ENCODE results near the gene SPSB1. TPM values are rescaled to one million over a fixed set of nuclear protein-coding genes. Genes with fewer than 3 reads are reported as not detected.

The SPSB1 gene
- polyA plus RNA-seq, 2 donors: 14.4 to 20.9 TPM

- peaks cover 0 to 13% of the 10 kb centered on the region in 2 donors for H3K36me3 ChIP-seq (ENCODE audit: control insufficient read depth in 2 of 2, insufficient read depth in 2 of 2, low read length in 1 of 2)
- peak overlapping the region in 1 of 2 donors; percentile 79 for H3K27ac ChIP-seq (ENCODE audit: low read depth in 2 of 2, low read length in 1 of 2)
- H3K27me3 ChIP-seq (ENCODE audit: control insufficient read depth in 1 of 2, insufficient read depth in 2 of 2, low read length in 2 of 2): no peaks in the 10 kb centered on the region
- H3K4me1 ChIP-seq (ENCODE audit: control insufficient read depth in 2 of 2, insufficient read depth in 2 of 2, low read length in 1 of 2): peaks cover 14 to 34% of the 10 kb centered on the region in 2 donors
- WGBS, 2 donors: 65 to 73% methylated on average over 11 of the region's 11 CpGs
- no peak overlapping the region for H3K4me3 ChIP-seq (ENCODE audit: low read depth in 1 of 2, low read length in 2 of 2)
- H3K9me3 ChIP-seq (ENCODE audit: control insufficient read depth in 2 of 2, insufficient read depth in 1 of 2, low read depth in 1 of 2, low read length in 1 of 2): no peaks in the 10 kb centered on the region
Observed at GRCh38 chr1:9314711-9315379, 22.2 kb downstream of the SPSB1 start.

- Histone ChIP-seq H3K27me3 (ENCODE audit: control insufficient read depth in 1 of 2, insufficient read depth in 2 of 2, low read length in 2 of 2) (no peaks in the 10 kb centered on the region), H3K4me3 (ENCODE audit: low read depth in 1 of 2, low read length in 2 of 2) (no peak overlapping the region), H3K4me1 (ENCODE audit: control insufficient read depth in 2 of 2, insufficient read depth in 2 of 2, low read length in 1 of 2) (peaks cover 16 to 35% of the 10 kb centered on the region in 2 donors), H3K9me3 (ENCODE audit: control insufficient read depth in 2 of 2, insufficient read depth in 1 of 2, low read depth in 1 of 2, low read length in 1 of 2) (no peaks in the 10 kb centered on the region), H3K36me3 (ENCODE audit: control insufficient read depth in 2 of 2, insufficient read depth in 2 of 2, low read length in 1 of 2) (peaks cover 0 to 13% of the 10 kb centered on the region in 2 donors), H3K27ac (ENCODE audit: low read depth in 2 of 2, low read length in 1 of 2) (peak overlapping the region; percentile 45 to 79)
- 32 to 45% methylated on average over 20 of the region's 20 CpGs for WGBS, 2 donors
Observed at GRCh38 chr1:9315411-9316079, 22.9 kb downstream of the SPSB1 start.

DNA sequence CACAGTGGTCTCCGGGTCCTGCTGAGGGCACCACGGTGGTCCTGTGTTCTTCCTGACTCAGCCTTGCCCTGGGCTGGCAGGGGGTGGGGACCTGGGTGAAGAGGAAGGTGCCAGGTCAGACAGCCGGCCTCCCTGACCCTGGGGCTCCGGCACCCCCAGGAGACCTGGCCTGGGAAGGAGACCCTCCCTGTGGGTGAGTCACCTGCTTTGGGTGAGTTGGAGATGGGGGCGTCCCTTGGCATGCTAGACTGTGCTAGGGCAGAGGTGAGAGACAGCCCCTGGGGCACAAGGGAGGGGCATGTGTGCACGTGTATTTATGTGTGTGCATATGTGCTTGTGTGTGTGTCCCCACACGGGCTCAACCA lies 23.4 kb downstream of the SPSB1 start:
- Histone ChIP-seq H3K4me3 (ENCODE audit: low read depth in 1 of 2, low read length in 2 of 2) (no peak overlapping the region), H3K9me3 (ENCODE audit: control insufficient read depth in 2 of 2, insufficient read depth in 1 of 2, low read depth in 1 of 2, low read length in 1 of 2) (no peaks in the 10 kb centered on the region), H3K27me3 (ENCODE audit: control insufficient read depth in 1 of 2, insufficient read depth in 2 of 2, low read length in 2 of 2) (no peaks in the 10 kb centered on the region), H3K36me3 (ENCODE audit: control insufficient read depth in 2 of 2, insufficient read depth in 2 of 2, low read length in 1 of 2) (peaks cover 0 to 13% of the 10 kb centered on the region in 2 donors), H3K27ac (ENCODE audit: low read depth in 2 of 2, low read length in 1 of 2) (peak overlapping the region; percentile 45 to 69), H3K4me1 (ENCODE audit: control insufficient read depth in 2 of 2, insufficient read depth in 2 of 2, low read length in 1 of 2) (peaks cover 16 to 35% of the 10 kb centered on the region in 2 donors)
- 33 to 52% methylated on average over 7 of the region's 7 CpGs for WGBS, 2 donors

DNA sequence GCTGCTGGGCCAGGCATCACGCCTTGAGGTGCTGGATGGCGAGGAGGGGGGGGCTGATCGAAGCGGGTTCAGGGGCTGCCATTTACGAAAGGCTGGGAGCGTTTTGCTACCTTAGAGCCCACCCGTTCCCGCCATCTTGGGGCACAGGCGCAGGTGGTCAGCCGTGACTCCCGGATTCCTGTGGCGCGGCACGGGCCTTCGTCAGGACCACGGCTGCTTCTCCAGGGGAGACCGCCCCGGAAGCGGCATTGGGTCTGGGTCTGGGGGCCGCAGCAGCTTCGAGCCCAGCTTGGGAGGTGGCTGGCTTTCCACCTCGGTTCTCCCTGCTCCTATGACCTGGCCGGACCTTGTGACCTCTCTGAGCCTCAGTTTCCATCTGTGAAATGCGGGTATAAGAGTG lies 23.8 kb downstream of the SPSB1 start:
- Histone ChIP-seq H3K27me3 (ENCODE audit: control insufficient read depth in 1 of 2, insufficient read depth in 2 of 2, low read length in 2 of 2) (no peaks in the 10 kb centered on the region), H3K9me3 (ENCODE audit: control insufficient read depth in 2 of 2, insufficient read depth in 1 of 2, low read depth in 1 of 2, low read length in 1 of 2) (no peaks in the 10 kb centered on the region), H3K4me1 (ENCODE audit: control insufficient read depth in 2 of 2, insufficient read depth in 2 of 2, low read length in 1 of 2) (peaks cover 16 to 35% of the 10 kb centered on the region in 2 donors), H3K36me3 (ENCODE audit: control insufficient read depth in 2 of 2, insufficient read depth in 2 of 2, low read length in 1 of 2) (peaks cover 0 to 13% of the 10 kb centered on the region in 2 donors), H3K27ac (ENCODE audit: low read depth in 2 of 2, low read length in 1 of 2) (peak overlapping the region in 1 of 2 donors; percentile 67), H3K4me3 (ENCODE audit: low read depth in 1 of 2, low read length in 2 of 2) (no peak overlapping the region)
- 92 to 93% methylated on average over 24 of the region's 24 CpGs for WGBS, 2 donors

- Histone ChIP-seq H3K4me3 (ENCODE audit: low read depth in 1 of 2, low read length in 2 of 2) (no peak overlapping the region), H3K4me1 (ENCODE audit: control insufficient read depth in 2 of 2, insufficient read depth in 2 of 2, low read length in 1 of 2) (peaks cover 16 to 35% of the 10 kb centered on the region in 2 donors), H3K27ac (ENCODE audit: low read depth in 2 of 2, low read length in 1 of 2) (peak overlapping the region in 1 of 2 donors; percentile 81), H3K9me3 (ENCODE audit: control insufficient read depth in 2 of 2, insufficient read depth in 1 of 2, low read depth in 1 of 2, low read length in 1 of 2) (no peaks in the 10 kb centered on the region), H3K27me3 (ENCODE audit: control insufficient read depth in 1 of 2, insufficient read depth in 2 of 2, low read length in 2 of 2) (no peaks in the 10 kb centered on the region), H3K36me3 (ENCODE audit: control insufficient read depth in 2 of 2, insufficient read depth in 2 of 2, low read length in 1 of 2) (peaks cover 0 to 13% of the 10 kb centered on the region in 2 donors)
- 88 to 94% methylated on average over 7 of the region's 7 CpGs for WGBS, 2 donors
Observed at GRCh38 chr1:9317072-9317471, 24.4 kb downstream of the SPSB1 start.

GRCh38 chr1:9317591-9318417 lies 25.1 kb downstream of the SPSB1 start:
- Histone ChIP-seq H3K9me3 (ENCODE audit: control insufficient read depth in 2 of 2, insufficient read depth in 1 of 2, low read depth in 1 of 2, low read length in 1 of 2) (no peaks in the 10 kb centered on the region), H3K36me3 (ENCODE audit: control insufficient read depth in 2 of 2, insufficient read depth in 2 of 2, low read length in 1 of 2) (peaks cover 0 to 13% of the 10 kb centered on the region in 2 donors), H3K4me1 (ENCODE audit: control insufficient read depth in 2 of 2, insufficient read depth in 2 of 2, low read length in 1 of 2) (peaks cover 16 to 35% of the 10 kb centered on the region in 2 donors), H3K27ac (ENCODE audit: low read depth in 2 of 2, low read length in 1 of 2) (peak overlapping the region; percentile 16 to 81), H3K4me3 (ENCODE audit: low read depth in 1 of 2, low read length in 2 of 2) (no peak overlapping the region), H3K27me3 (ENCODE audit: control insufficient read depth in 1 of 2, insufficient read depth in 2 of 2, low read length in 2 of 2) (no peaks in the 10 kb centered on the region)
- WGBS, 2 donors: 35 to 38% methylated on average over 28 of the region's 28 CpGs

DNA sequence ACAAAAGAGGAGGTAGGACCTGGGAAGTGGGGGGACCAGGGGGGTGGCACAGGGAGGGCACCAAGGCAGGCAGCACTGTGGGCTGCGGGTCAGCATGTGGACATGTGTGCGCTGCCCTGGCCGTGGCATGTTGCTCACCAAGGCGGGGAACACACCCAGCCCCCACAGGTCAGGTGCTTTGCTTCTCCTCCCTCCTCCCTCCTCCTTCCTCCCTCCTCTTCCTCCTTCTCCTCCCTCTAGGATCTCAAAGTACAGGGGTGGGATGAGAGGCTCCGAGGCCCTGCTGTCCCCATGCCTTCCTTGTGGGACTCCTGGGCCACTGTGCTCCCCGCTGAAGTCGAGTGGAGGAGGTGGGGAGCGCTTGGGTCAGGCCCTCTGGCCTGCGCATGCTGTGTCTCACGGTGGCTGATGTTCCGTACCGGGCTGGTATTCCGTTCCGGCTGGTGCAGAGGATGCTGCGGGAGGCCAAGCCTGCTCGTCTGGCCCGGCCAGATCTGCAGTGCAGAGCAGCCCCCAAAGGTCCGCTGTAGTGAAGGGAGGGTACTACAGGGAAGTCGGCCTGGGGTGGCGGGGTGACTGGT lies 26.6 kb downstream of the SPSB1 start:
- Histone ChIP-seq H3K4me3 (ENCODE audit: low read depth in 1 of 2, low read length in 2 of 2) (no peak overlapping the region), H3K36me3 (ENCODE audit: control insufficient read depth in 2 of 2, insufficient read depth in 2 of 2, low read length in 1 of 2) (peaks cover 0 to 12% of the 10 kb centered on the region in 2 donors), H3K4me1 (ENCODE audit: control insufficient read depth in 2 of 2, insufficient read depth in 2 of 2, low read length in 1 of 2) (peaks cover 19 to 43% of the 10 kb centered on the region in 2 donors), H3K27ac (ENCODE audit: low read depth in 2 of 2, low read length in 1 of 2) (peak overlapping the region in 1 of 2 donors; percentile 45), H3K27me3 (ENCODE audit: control insufficient read depth in 1 of 2, insufficient read depth in 2 of 2, low read length in 2 of 2) (no peaks in the 10 kb centered on the region), H3K9me3 (ENCODE audit: control insufficient read depth in 2 of 2, insufficient read depth in 1 of 2, low read depth in 1 of 2, low read length in 1 of 2) (no peaks in the 10 kb centered on the region)
- 80 to 87% methylated on average over 20 of the region's 20 CpGs for WGBS, 2 donors

GRCh38 chr1:9319789-9320519 lies 27.3 kb downstream of the SPSB1 start:
- Histone ChIP-seq H3K9me3 (ENCODE audit: control insufficient read depth in 2 of 2, insufficient read depth in 1 of 2, low read depth in 1 of 2, low read length in 1 of 2) (no peaks in the 10 kb centered on the region), H3K4me1 (ENCODE audit: control insufficient read depth in 2 of 2, insufficient read depth in 2 of 2, low read length in 1 of 2) (peaks cover 21 to 48% of the 10 kb centered on the region in 2 donors), H3K27ac (ENCODE audit: low read depth in 2 of 2, low read length in 1 of 2) (peak overlapping the region in 1 of 2 donors; percentile 81), H3K36me3 (ENCODE audit: control insufficient read depth in 2 of 2, insufficient read depth in 2 of 2, low read length in 1 of 2) (peaks cover 0 to 11% of the 10 kb centered on the region in 2 donors), H3K27me3 (ENCODE audit: control insufficient read depth in 1 of 2, insufficient read depth in 2 of 2, low read length in 2 of 2) (no peaks in the 10 kb centered on the region), H3K4me3 (ENCODE audit: low read depth in 1 of 2, low read length in 2 of 2) (no peak overlapping the region)
- 72 to 79% methylated on average over 21 of the region's 21 CpGs for WGBS, 2 donors

All from esophagus (tissue), 2 donors.